Progenitor cell of endocrine pancreas (in vitro differentiated cells): ENCODE data around the gene IRS1. TPM values are rescaled to one million over a fixed set of nuclear protein-coding genes. Genes with fewer than 3 reads are reported as not detected.
A peak's percentile ranks its signal among the peaks of the same experiment; 100 is the strongest.

Experiments
- DNase-seq: peaks from one replicate; pipeline ENCODE4 v3.0.0; 2021; ENCODE audit warnings: low spot score; ENCODE audit not compliant: unreplicated experiment
- H3K27ac Mint-ChIP-seq: 2 replicates; pipeline ENCODE4 v1.8.0; 2021; ENCODE audit warnings: mild to moderate bottlenecking, moderate library complexity, mixed read lengths
- H3K27me3 Mint-ChIP-seq: 2 replicates; pipeline ENCODE4 v1.8.0; 2021; ENCODE audit warnings: mixed read lengths
- H3K36me3 Mint-ChIP-seq: 2 replicates; pipeline ENCODE4 v1.8.0; 2022; ENCODE audit warnings: mixed read lengths; ENCODE audit not compliant: insufficient read depth
- H3K4me1 Mint-ChIP-seq: 2 replicates; pipeline ENCODE4 v1.8.0; 2021; ENCODE audit warnings: low read depth, mixed read lengths
- H3K4me3 Mint-ChIP-seq: 2 replicates; pipeline ENCODE4 v1.8.0; 2021; ENCODE audit warnings: low read depth, mild to moderate bottlenecking, moderate library complexity, mixed read lengths
- H3K9me3 Mint-ChIP-seq: 2 replicates; pipeline ENCODE4 v1.8.0; 2021; ENCODE audit warnings: low read depth, mixed read lengths
- long read RNA-seq: library from polyadenylated mRNA; unstranded; transcript quantifications from one replicate; pipeline ENCODE4 v2.0.0, GENCODE V29; 2020
- total RNA-seq: library from RNA; stranded (reverse); gene quantifications from 2 replicates; pipeline ENCODE4 v1.2.1, GENCODE V29; 2021
- TF ChIP-seq, protein P1 (sequence below): fragments of 200-600 bp; sonication (generic); IDR thresholded peaks from one replicate; pipeline ENCODE4 v1.5.0; 2021; ENCODE audit warnings: antibody characterized with exemption, mild to moderate bottlenecking; ENCODE audit not compliant: unreplicated experiment

The IRS1 gene, protein sequence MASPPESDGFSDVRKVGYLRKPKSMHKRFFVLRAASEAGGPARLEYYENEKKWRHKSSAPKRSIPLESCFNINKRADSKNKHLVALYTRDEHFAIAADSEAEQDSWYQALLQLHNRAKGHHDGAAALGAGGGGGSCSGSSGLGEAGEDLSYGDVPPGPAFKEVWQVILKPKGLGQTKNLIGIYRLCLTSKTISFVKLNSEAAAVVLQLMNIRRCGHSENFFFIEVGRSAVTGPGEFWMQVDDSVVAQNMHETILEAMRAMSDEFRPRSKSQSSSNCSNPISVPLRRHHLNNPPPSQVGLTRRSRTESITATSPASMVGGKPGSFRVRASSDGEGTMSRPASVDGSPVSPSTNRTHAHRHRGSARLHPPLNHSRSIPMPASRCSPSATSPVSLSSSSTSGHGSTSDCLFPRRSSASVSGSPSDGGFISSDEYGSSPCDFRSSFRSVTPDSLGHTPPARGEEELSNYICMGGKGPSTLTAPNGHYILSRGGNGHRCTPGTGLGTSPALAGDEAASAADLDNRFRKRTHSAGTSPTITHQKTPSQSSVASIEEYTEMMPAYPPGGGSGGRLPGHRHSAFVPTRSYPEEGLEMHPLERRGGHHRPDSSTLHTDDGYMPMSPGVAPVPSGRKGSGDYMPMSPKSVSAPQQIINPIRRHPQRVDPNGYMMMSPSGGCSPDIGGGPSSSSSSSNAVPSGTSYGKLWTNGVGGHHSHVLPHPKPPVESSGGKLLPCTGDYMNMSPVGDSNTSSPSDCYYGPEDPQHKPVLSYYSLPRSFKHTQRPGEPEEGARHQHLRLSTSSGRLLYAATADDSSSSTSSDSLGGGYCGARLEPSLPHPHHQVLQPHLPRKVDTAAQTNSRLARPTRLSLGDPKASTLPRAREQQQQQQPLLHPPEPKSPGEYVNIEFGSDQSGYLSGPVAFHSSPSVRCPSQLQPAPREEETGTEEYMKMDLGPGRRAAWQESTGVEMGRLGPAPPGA (N-terminal part only)
- 17.1 and 20.5 TPM in 2 replicates for total RNA-seq
- long read RNA-seq, full-length matches to known transcripts = 2 of 4 reads
- long read RNA-seq, partial matches to known transcripts = 0 of 4 reads
- long read RNA-seq, other reads (novel, unspliced or antisense) = 2 of 4 reads

- Mint-ChIP-seq H3K27me3 (no peaks in the 10 kb centered on the region), H3K36me3 (peaks cover 19% of the 10 kb centered on the region), H3K9me3 (no peaks in the 10 kb centered on the region), H3K4me3 (peak within 1 kb of the TSS; percentile 91), H3K4me1 (peaks cover 27% of the 10 kb centered on the region), H3K27ac (peak within 1 kb of the TSS; percentile 97)
- DNase-seq = peak; percentile 62
- TF ChIP-seq, protein P1, sequence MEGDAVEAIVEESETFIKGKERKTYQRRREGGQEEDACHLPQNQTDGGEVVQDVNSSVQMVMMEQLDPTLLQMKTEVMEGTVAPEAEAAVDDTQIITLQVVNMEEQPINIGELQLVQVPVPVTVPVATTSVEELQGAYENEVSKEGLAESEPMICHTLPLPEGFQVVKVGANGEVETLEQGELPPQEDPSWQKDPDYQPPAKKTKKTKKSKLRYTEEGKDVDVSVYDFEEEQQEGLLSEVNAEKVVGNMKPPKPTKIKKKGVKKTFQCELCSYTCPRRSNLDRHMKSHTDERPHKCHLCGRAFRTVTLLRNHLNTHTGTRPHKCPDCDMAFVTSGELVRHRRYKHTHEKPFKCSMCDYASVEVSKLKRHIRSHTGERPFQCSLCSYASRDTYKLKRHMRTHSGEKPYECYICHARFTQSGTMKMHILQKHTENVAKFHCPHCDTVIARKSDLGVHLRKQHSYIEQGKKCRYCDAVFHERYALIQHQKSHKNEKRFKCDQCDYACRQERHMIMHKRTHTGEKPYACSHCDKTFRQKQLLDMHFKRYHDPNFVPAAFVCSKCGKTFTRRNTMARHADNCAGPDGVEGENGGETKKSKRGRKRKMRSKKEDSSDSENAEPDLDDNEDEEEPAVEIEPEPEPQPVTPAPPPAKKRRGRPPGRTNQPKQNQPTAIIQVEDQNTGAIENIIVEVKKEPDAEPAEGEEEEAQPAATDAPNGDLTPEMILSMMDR = peak; percentile 62
Observed at GRCh38 chr2:226799211-226799975, at the start of gene IRS1. TSS of gene IRS1 (minus strand) at chr2:226799820. CDS start at chr2:226798738, 1,082 bp downstream.

GRCh38 chr2:226849349-226849748 is 49.7 kb upstream of the IRS1 start:
- no peak for DNase-seq
- no peaks in the 10 kb centered on the region for H3K9me3 Mint-ChIP-seq
- H3K4me3 Mint-ChIP-seq = no peak overlapping the region
- no peaks in the 10 kb centered on the region for H3K27me3 Mint-ChIP-seq
- no peaks in the 10 kb centered on the region for H3K36me3 Mint-ChIP-seq
- H3K27ac Mint-ChIP-seq = no peak overlapping the region
- H3K4me1 Mint-ChIP-seq = no peaks in the 10 kb centered on the region
- TF ChIP-seq, protein P1 = no peak

- H3K4me1 Mint-ChIP-seq = no peaks in the 10 kb centered on the region
- peaks cover 5% of the 10 kb centered on the region for H3K9me3 Mint-ChIP-seq
- H3K36me3 Mint-ChIP-seq = peaks cover 6% of the 10 kb centered on the region
- no peaks in the 10 kb centered on the region for H3K27me3 Mint-ChIP-seq
- no peak overlapping the region for H3K4me3 Mint-ChIP-seq
- TF ChIP-seq, protein P1 = no peak
- DNase-seq = no peak
- H3K27ac Mint-ChIP-seq = no peak overlapping the region
Observed at GRCh38 chr2:226847511-226847910, 47.9 kb upstream of the IRS1 start.

- Mint-ChIP-seq H3K36me3 (peaks cover 10% of the 10 kb centered on the region), H3K27ac (no peak overlapping the region), H3K4me1 (no peaks in the 10 kb centered on the region), H3K4me3 (no peak overlapping the region), H3K9me3 (peaks cover 6% of the 10 kb centered on the region), H3K27me3 (no peaks in the 10 kb centered on the region)
- TF ChIP-seq, protein P1 = no peak
- no peak for DNase-seq
Observed at GRCh38 chr2:226847090-226847489, 47.5 kb upstream of the IRS1 start.
